Lower lobe of right lung (tissue), 2 donors: Measurements from ENCODE around the gene S100PBP. TPM values are rescaled to one million over a fixed set of nuclear protein-coding genes. Genes with fewer than 3 reads are reported as not detected.

Experiments used
- ATAC-seq, 2 donors: fragments of 200-7000 bp; cut with Tn5 transposase; one replicate each; pipeline ENCODE4 v1.9.1; 2020 to 2022; ENCODE audit warnings: mild to moderate bottlenecking in 2 of 2, moderate library complexity in 2 of 2
- DNase-seq: peaks from one replicate; pipeline ENCODE4 v3.0.0-alpha.2; 2020
- H3K27ac ChIP-seq: fragments of 200-600 bp; one replicate; pipeline ENCODE4 v1.8.0; 2022
- H3K27me3 ChIP-seq: fragments of 200-600 bp; one replicate; pipeline ENCODE4 v1.8.0; 2022; ENCODE audit warnings: low read depth
- H3K36me3 ChIP-seq: fragments of 200-600 bp; one replicate; pipeline ENCODE4 v1.8.0; 2022; ENCODE audit warnings: mild to moderate bottlenecking
- H3K4me1 ChIP-seq: fragments of 200-600 bp; one replicate; pipeline ENCODE4 v1.8.0; 2022
- H3K4me3 ChIP-seq: fragments of 200-600 bp; one replicate; pipeline ENCODE4 v1.8.0; 2022; ENCODE audit warnings: mild to moderate bottlenecking
- H3K9me3 ChIP-seq: fragments of 200-600 bp; one replicate; pipeline ENCODE4 v1.8.0; 2022
- intact Hi-C: fragments of 100-400 bp; cut with DNase I; formaldehyde crosslinking; loops from one replicate; pipeline ENCODE4 v1.11.0; 2022
- total RNA-seq: library from RNA; stranded (reverse); fragmentation: NEBNext Ultra II Directional; extraction: Animal tissue kit (Norgen Biotek cat#: 25700); gene quantifications from one replicate; pipeline ENCODE4 v1.2.1, GENCODE V29; 2021
- TF ChIP-seq, protein P1 (sequence below): fragments of 200-600 bp; IDR thresholded peaks from one replicate; pipeline ENCODE4 v1.8.0; 2022; ENCODE audit warnings: antibody characterized with exemption, mild to moderate bottlenecking
- donor health status: DM: no; HTN: yes; CAD: no; lungs with severe emphysema.

The S100PBP gene
- total RNA-seq, 1 donor from 2014 or later = 37.5 TPM

DNA sequence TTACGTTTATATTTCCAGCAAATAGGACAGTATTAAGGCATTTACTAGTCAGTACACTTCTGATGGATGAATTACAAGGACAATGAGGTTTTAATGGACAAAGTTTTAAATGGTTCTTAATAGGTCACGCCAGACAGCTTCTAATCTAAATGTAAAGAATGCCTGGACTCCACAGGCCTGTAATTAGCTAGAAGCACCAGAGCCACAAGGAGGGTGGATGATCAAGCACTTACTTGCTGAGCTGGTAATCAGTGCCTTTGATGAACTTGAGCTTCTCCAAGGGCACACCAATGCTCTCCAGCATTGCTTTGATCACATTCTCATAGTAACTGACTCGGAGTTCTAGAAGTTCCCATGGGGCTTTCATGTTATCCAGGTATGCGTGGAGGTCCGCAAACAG lies 7.1 kb upstream of the S100PBP start:
- Histone ChIP-seq H3K36me3 (peaks cover 60% of the 10 kb centered on the region), H3K27ac (no peak overlapping the region)

DNA sequence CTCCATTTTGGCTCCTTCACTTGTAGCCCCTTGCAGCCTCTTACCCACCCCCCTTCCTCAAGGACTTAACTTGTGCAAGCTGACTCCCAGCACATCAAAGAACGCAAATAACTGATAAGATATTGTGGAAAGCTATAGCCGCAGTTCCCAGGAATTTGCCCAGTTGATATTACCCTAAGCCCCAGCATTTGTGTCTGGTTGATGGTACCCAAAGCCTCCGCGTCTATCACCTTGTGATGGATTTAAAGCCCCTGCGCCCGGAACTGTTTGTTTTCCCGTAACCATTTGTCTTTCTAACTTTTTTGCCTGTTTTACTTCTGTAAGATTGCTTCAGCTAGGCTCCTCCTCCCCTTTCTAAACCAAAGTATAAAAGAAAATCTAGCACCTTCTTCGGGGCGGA lies 6.2 kb upstream of the S100PBP start:
- H3K27me3 ChIP-seq = no peaks in the 10 kb centered on the region
- H3K9me3 ChIP-seq = no peaks in the 10 kb centered on the region
- H3K4me1 ChIP-seq = peaks cover 43% of the 10 kb centered on the region
- DNase-seq (no peak), ATAC-seq (no peak)
- peaks cover 51% of the 10 kb centered on the region for H3K36me3 ChIP-seq
- intact Hi-C loops = no loop called here
- no peak overlapping the region for H3K4me3 ChIP-seq
- H3K27ac ChIP-seq = no peak overlapping the region
- TF ChIP-seq, protein P1, sequence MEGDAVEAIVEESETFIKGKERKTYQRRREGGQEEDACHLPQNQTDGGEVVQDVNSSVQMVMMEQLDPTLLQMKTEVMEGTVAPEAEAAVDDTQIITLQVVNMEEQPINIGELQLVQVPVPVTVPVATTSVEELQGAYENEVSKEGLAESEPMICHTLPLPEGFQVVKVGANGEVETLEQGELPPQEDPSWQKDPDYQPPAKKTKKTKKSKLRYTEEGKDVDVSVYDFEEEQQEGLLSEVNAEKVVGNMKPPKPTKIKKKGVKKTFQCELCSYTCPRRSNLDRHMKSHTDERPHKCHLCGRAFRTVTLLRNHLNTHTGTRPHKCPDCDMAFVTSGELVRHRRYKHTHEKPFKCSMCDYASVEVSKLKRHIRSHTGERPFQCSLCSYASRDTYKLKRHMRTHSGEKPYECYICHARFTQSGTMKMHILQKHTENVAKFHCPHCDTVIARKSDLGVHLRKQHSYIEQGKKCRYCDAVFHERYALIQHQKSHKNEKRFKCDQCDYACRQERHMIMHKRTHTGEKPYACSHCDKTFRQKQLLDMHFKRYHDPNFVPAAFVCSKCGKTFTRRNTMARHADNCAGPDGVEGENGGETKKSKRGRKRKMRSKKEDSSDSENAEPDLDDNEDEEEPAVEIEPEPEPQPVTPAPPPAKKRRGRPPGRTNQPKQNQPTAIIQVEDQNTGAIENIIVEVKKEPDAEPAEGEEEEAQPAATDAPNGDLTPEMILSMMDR = no peak

More for the DNA sequence above, 7.1 kb upstream of the S100PBP start:
- Histone ChIP-seq H3K4me3 (no peak overlapping the region), H3K4me1 (peaks cover 42% of the 10 kb centered on the region), H3K9me3 (no peaks in the 10 kb centered on the region), H3K27me3 (no peaks in the 10 kb centered on the region)
- intact Hi-C loops = no loop called here
- ATAC-seq = no peak
- TF ChIP-seq, protein P1 = no peak
- DNase-seq = no peak

DNA sequence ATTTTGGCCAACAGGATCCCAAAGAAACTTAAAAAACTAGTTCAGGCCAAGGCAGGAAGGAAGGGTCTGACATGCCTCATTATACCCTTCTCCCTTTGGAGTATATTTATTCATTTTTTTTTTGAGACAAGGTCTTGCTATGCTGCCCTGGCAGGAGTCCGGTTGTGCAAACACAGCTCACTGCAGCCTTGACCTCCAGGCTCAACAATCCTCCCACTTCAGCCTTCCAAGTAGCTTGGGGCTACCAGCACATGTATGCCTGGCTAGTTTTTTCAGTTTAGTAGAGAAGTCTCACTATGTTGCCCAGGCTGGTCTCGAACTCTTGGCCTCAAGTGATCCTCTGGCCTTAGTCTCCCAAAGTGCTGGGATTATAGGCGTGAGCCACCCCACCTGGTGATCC lies 5.5 kb upstream of the S100PBP start:
- no peak for ATAC-seq
- Histone ChIP-seq H3K36me3 (peaks cover 45% of the 10 kb centered on the region), H3K9me3 (no peaks in the 10 kb centered on the region), H3K27me3 (no peaks in the 10 kb centered on the region), H3K4me3 (no peak overlapping the region), H3K27ac (no peak overlapping the region), H3K4me1 (peaks cover 43% of the 10 kb centered on the region)
- TF ChIP-seq, protein P1 = no peak
- DNase-seq = no peak
- intact Hi-C loops = no loop called here

DNA sequence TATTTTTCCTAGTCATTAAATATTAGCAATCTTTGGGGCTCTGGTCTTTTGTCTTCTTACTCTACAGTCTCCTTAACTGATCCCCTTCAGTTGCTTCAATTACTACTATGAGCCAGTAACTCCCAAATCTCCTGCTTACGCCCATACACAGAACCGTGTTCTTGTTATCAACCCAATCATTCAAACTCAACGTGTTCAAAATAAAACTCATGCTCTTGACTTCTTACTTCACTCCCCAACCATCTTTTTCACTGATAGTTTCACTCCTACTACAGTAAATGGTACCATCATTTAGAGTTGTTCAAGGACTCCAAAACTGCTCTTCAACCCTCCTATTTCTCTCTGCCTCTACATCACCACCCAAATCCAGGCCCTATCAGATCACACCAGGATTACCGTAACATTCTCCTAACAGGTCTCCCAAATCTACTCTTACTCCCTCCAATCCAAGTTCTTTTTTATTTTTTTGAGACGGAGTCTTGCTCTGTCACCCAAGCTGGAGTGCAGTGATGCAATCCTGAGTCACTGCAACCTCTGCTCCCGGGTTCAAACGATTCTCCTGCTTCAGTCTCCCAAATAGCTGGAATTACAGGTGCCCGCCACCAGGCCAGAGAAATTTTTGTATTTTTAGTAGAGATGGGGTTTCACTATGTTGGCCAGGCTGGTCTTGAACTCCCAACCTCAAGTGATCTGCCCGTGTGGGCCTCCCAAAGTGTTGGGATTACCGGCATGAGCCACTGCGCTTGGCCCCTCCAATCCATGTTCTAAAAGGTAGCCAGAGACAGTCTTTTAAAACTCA lies 3.3 kb upstream of the S100PBP start:
- Histone ChIP-seq H3K4me1 (peaks cover 44% of the 10 kb centered on the region), H3K9me3 (no peaks in the 10 kb centered on the region), H3K4me3 (no peak overlapping the region), H3K27ac (no peak overlapping the region), H3K27me3 (no peaks in the 10 kb centered on the region), H3K36me3 (peaks cover 26% of the 10 kb centered on the region)
- TF ChIP-seq, protein P1 = no peak
- ATAC-seq (no peak), DNase-seq (no peak)
- intact Hi-C loops = no loop called here

DNA sequence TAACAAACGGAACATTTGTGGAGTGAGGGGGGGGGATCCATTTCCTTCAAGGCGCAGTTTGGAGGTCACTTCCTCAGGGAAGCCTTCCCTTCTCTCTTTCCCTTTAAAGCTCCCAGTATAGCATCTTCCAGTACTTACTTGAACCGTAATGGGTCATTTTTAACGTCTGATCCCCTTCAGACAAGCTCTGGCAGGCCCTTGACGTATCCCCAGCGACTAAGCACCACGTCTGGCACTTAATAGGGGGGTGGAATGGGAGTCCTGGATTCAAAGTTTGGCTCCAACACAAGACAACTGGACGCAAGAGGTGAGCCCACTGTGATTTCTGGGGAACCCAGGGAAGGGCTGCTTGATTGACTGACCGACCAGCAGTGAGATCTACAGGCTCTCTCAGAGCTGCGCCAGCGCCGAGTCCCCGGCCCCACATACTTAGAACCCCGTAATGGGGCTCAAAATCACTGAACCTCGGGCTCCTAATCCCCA lies 736 bp upstream of the S100PBP start:
- H3K4me1 ChIP-seq = peaks cover 55% of the 10 kb centered on the region
- H3K4me3 ChIP-seq = peak overlapping the region; percentile 98
- intact Hi-C loops = no loop called here
- H3K9me3 ChIP-seq = no peaks in the 10 kb centered on the region
- ATAC-seq (peak; percentile 2 to 25), DNase-seq (no peak)
- peak overlapping the region; percentile 95 for H3K27ac ChIP-seq
- TF ChIP-seq, protein P1 = no peak
- no peaks in the 10 kb centered on the region for H3K27me3 ChIP-seq
- H3K36me3 ChIP-seq = peaks cover 6% of the 10 kb centered on the region
